Subcutaneous abdominal adipose tissue (tissue), 5 donors: Measurements from ENCODE around the gene SUSD1.

ENCODE experiments used
- H3K27ac ChIP-seq: one replicate; pipeline ENCODE4 v1.7.0; 2013; ENCODE audit warnings: low read depth, mild to moderate bottlenecking, inconsistent platforms, low read length, moderate library complexity
- H3K27me3 ChIP-seq, 5 donors: one replicate each; pipeline ENCODE4 v1.7.0; 2013; ENCODE audit warnings: low read length in 5 of 5, inconsistent platforms in 1 of 5; ENCODE audit not compliant: control insufficient read depth in 5 of 5, insufficient read depth in 4 of 5
- H3K36me3 ChIP-seq, 5 donors: one replicate each; pipeline ENCODE4 v1.7.0; 2013; ENCODE audit warnings: low read length in 5 of 5; ENCODE audit not compliant: control insufficient read depth in 5 of 5, insufficient read depth in 5 of 5
- H3K4me1 ChIP-seq, 5 donors: one replicate each; pipeline ENCODE4 v1.7.0; 2013; ENCODE audit warnings: low read length in 5 of 5, mild to moderate bottlenecking in 3 of 5, moderate library complexity in 1 of 5; ENCODE audit not compliant: control insufficient read depth in 5 of 5, insufficient read depth in 5 of 5
- H3K4me3 ChIP-seq, 5 donors: one replicate each; pipeline ENCODE4 v1.7.0; 2013; ENCODE audit warnings: low read length in 5 of 5, low read depth in 1 of 5
- H3K9ac ChIP-seq, 5 donors: one replicate each; pipeline ENCODE4 v1.7.0; 2013; ENCODE audit warnings: low read length in 5 of 5, mild to moderate bottlenecking in 4 of 5, moderate library complexity in 3 of 5
- H3K9me3 ChIP-seq, 5 donors: one replicate each; pipeline ENCODE4 v1.7.0; 2013; ENCODE audit warnings: low read length in 5 of 5; ENCODE audit not compliant: control insufficient read depth in 5 of 5
- donor health status: healthy.
- donor health status: healthy.
- donor health status: healthy.
- donor health status: healthy.
- donor health status: healthy.

The SUSD1 gene

GRCh38 chr9:112120439-112120925 lies 54.6 kb downstream of the SUSD1 start:
- Histone ChIP-seq H3K4me3 (no peak overlapping the region), H3K9ac (no peak overlapping the region), H3K9me3 (no peaks in the 10 kb centered on the region), H3K36me3 (peaks cover 0 to 28% (median 13%) of the 10 kb centered on the region in 5 donors), H3K27ac (no peak overlapping the region), H3K4me1 (no peaks in the 10 kb centered on the region), H3K27me3 (no peaks in the 10 kb centered on the region)

- Histone ChIP-seq H3K4me3 (no peak overlapping the region), H3K27ac (no peak overlapping the region), H3K4me1 (no peaks in the 10 kb centered on the region), H3K9me3 (no peaks in the 10 kb centered on the region), H3K27me3 (no peaks in the 10 kb centered on the region), H3K36me3 (peaks cover 0 to 28% (median 13%) of the 10 kb centered on the region in 5 donors), H3K9ac (no peak overlapping the region)
Measured at GRCh38 chr9:112120030-112120341, 55.1 kb downstream of the SUSD1 start.

GRCh38 chr9:112119225-112120029 lies 55.7 kb downstream of the SUSD1 start:
- Histone ChIP-seq H3K9ac (no peak overlapping the region), H3K36me3 (peaks cover 0 to 28% (median 13%) of the 10 kb centered on the region in 5 donors), H3K9me3 (no peaks in the 10 kb centered on the region), H3K4me1 (no peaks in the 10 kb centered on the region), H3K27me3 (no peaks in the 10 kb centered on the region), H3K27ac (no peak overlapping the region), H3K4me3 (no peak overlapping the region)

- no peak overlapping the region for H3K9ac ChIP-seq
- H3K27me3 ChIP-seq: no peaks in the 10 kb centered on the region
- no peaks in the 10 kb centered on the region for H3K9me3 ChIP-seq
- H3K36me3 ChIP-seq: peaks cover 0 to 18% (median 3%) of the 10 kb centered on the region in 5 donors
- H3K27ac ChIP-seq: no peak overlapping the region
- no peaks in the 10 kb centered on the region for H3K4me1 ChIP-seq
- no peak overlapping the region for H3K4me3 ChIP-seq
Measured at GRCh38 chr9:112118009-112118408, 57.1 kb downstream of the SUSD1 start.

- H3K9ac ChIP-seq: no peak overlapping the region
- no peaks in the 10 kb centered on the region for H3K9me3 ChIP-seq
- H3K4me1 ChIP-seq: no peaks in the 10 kb centered on the region
- peaks cover 0 to 14% (median 4%) of the 10 kb centered on the region in 5 donors for H3K36me3 ChIP-seq
- no peaks in the 10 kb centered on the region for H3K27me3 ChIP-seq
- H3K4me3 ChIP-seq: no peak overlapping the region
- H3K27ac ChIP-seq: no peak overlapping the region
Measured at GRCh38 chr9:112115970-112116753, 58.9 kb downstream of the SUSD1 start.

GRCh38 chr9:112115109-112115508 lies 60.0 kb downstream of the SUSD1 start:
- H3K27me3 ChIP-seq: no peaks in the 10 kb centered on the region
- H3K9ac ChIP-seq: no peak overlapping the region
- H3K9me3 ChIP-seq: no peaks in the 10 kb centered on the region
- H3K36me3 ChIP-seq: peaks cover 0 to 8% (median 4%) of the 10 kb centered on the region in 5 donors
- no peak overlapping the region for H3K27ac ChIP-seq
- H3K4me3 ChIP-seq: no peak overlapping the region
- H3K4me1 ChIP-seq: peaks cover 0 to 3% (median 0%) of the 10 kb centered on the region in 5 donors

GRCh38 chr9:112112941-112113681 lies 62.0 kb downstream of the SUSD1 start:
- no peaks in the 10 kb centered on the region for H3K27me3 ChIP-seq
- H3K9me3 ChIP-seq: no peaks in the 10 kb centered on the region
- H3K4me3 ChIP-seq: no peak overlapping the region
- no peak overlapping the region for H3K27ac ChIP-seq
- H3K36me3 ChIP-seq: peaks cover 0 to 6% (median 4%) of the 10 kb centered on the region in 5 donors
- H3K9ac ChIP-seq: no peak overlapping the region
- peaks cover 0 to 3% (median 0%) of the 10 kb centered on the region in 5 donors for H3K4me1 ChIP-seq

GRCh38 chr9:112112519-112112918 lies 62.6 kb downstream of the SUSD1 start:
- Histone ChIP-seq H3K4me3 (no peak overlapping the region), H3K9ac (no peak overlapping the region), H3K27me3 (no peaks in the 10 kb centered on the region), H3K27ac (no peak overlapping the region), H3K9me3 (no peaks in the 10 kb centered on the region), H3K36me3 (peaks cover 0 to 6% (median 4%) of the 10 kb centered on the region in 5 donors), H3K4me1 (peaks cover 0 to 3% (median 0%) of the 10 kb centered on the region in 5 donors)

- Histone ChIP-seq H3K9me3 (no peaks in the 10 kb centered on the region), H3K36me3 (peaks cover 0 to 6% (median 4%) of the 10 kb centered on the region in 5 donors), H3K27me3 (no peaks in the 10 kb centered on the region), H3K4me3 (no peak overlapping the region), H3K4me1 (peaks cover 0 to 3% (median 0%) of the 10 kb centered on the region in 5 donors), H3K27ac (no peak overlapping the region), H3K9ac (no peak overlapping the region)
Measured at GRCh38 chr9:112111461-112111860, 63.6 kb downstream of the SUSD1 start.
